Brain microvascular endothelial cell (primary cell): Measurements from ENCODE around the gene MECR.

Experiments
- DNase-seq: peaks from one replicate; pipeline ENCODE4 v3.0.0-alpha.2; 2020
- H3K27ac ChIP-seq: fragments of 250-450 bp; sonication (Bioruptor Pico); 2 replicates; pipeline ENCODE4 v1.5.1; 2020; ENCODE audit warnings: mild to moderate bottlenecking, moderate library complexity
- H3K27me3 ChIP-seq: fragments of 250-450 bp; sonication (Bioruptor Pico); replicated peaks from 2 replicates; pipeline ENCODE4 v1.5.1; 2020; ENCODE audit warnings: mild to moderate bottlenecking
- H3K36me3 ChIP-seq: fragments of 250-450 bp; sonication (Bioruptor Pico); replicated peaks from 2 replicates; pipeline ENCODE4 v1.5.1; 2020; ENCODE audit warnings: mild to moderate bottlenecking
- H3K4me3 ChIP-seq: 2 replicates; pipeline ENCODE4 v1.5.1; 2011; ENCODE audit warnings: low read depth, mild to moderate bottlenecking, control low read depth, low read length, moderate library complexity
- CTCF ChIP-seq: IDR thresholded peaks from 2 replicates; pipeline ENCODE4 v1.5.1; 2011; ENCODE audit warnings: low read depth, mild to moderate bottlenecking, moderate library complexity, low read length, control low read depth, inconsistent platforms; ENCODE audit errors: missing control alignments
- in situ Hi-C: cut with HindIII; loops from 2 replicates; pipeline ENCODE4 v1.10.0; 2017; ENCODE audit warnings: low sequenced_read_pairs, low pct_ligation_motif_present

Gene MECR

DNA sequence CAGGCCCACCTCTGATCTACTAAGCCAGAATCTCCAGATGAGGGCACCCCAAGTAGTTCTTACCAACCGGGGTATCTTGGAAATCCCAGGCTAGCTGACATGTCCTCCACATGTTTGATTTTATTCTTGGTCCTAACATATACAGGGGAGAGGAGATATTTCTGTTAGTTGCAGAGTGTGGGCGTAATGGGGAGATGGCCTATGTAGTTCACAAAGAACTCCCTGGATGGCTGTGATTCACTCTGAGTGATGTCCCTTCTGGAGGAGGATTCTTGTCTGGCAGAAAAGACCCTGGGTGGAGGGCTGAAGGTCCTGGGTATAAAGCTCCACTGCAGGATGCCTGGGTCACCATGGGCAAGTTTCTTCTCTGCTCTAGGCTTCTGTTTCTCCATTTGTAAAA, 13.1 kb downstream of the MECR start:
- DNase-seq: no peak
- H3K27me3 ChIP-seq: no peaks in the 10 kb centered on the region
- in situ Hi-C loops: no loop called here
- no peak for TF ChIP-seq CTCF
- H3K36me3 ChIP-seq: peaks cover 12% of the 10 kb centered on the region
- no peak overlapping the region for H3K4me3 ChIP-seq
- H3K27ac ChIP-seq: no peak overlapping the region

- no peak overlapping the region for H3K4me3 ChIP-seq
- peaks cover 21% of the 10 kb centered on the region for H3K36me3 ChIP-seq
- DNase-seq: no peak
- in situ Hi-C loops: no loop called here
- H3K27ac ChIP-seq: no peak overlapping the region
- H3K27me3 ChIP-seq: no peaks in the 10 kb centered on the region
- no peak for TF ChIP-seq CTCF
Measured at GRCh38 chr1:29213055-29213454, 17.7 kb downstream of the MECR start.

- no peak for DNase-seq
- H3K36me3 ChIP-seq: peaks cover 23% of the 10 kb centered on the region
- no peak overlapping the region for H3K4me3 ChIP-seq
- no peak for TF ChIP-seq CTCF
- in situ Hi-C loops: no loop called here
- H3K27ac ChIP-seq: no peak overlapping the region
- H3K27me3 ChIP-seq: no peaks in the 10 kb centered on the region
Measured at GRCh38 chr1:29211086-29212030, 19.4 kb downstream of the MECR start.

- Histone ChIP-seq H3K4me3 (no peak overlapping the region), H3K27me3 (no peaks in the 10 kb centered on the region), H3K27ac (no peak overlapping the region), H3K36me3 (peaks cover 18% of the 10 kb centered on the region)
- in situ Hi-C loops: no loop called here
- DNase-seq: no peak
- TF ChIP-seq CTCF: no peak
Measured at GRCh38 chr1:29210278-29211085, 20.3 kb downstream of the MECR start.

DNA sequence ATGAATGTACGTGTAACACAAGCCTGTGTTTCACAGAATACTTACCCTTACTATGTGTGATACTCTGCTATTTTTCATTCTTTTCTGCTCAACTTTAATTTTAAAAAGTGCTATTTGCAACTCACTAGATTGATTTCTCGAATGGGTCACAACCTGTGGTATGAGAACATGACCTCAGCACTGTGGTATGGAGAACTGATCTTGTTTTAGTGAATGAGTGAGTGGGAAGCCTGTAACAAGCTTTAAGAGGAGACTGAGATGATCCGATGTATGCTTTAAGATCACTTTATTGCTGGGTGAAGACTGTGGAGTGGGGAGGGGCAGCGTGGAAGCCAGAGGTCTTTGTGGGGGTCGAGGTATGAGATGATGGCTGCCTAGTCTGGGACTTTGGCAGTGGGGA, 21.6 kb downstream of the MECR start:
- Histone ChIP-seq H3K27me3 (no peaks in the 10 kb centered on the region), H3K27ac (no peak overlapping the region), H3K4me3 (no peak overlapping the region), H3K36me3 (peaks cover 14% of the 10 kb centered on the region)
- peak; percentile 19 for DNase-seq
- no peak for TF ChIP-seq CTCF
- in situ Hi-C loops: no loop called here
